HG02973 (cell line): ENCODE measurements around the gene COL12A1.

Source experiments
- ATAC-seq: cut with Tn5 transposase; IDR thresholded peaks from one replicate; pipeline ENCODE4 v1.9.1; 2021; ENCODE audit warnings: moderate library complexity; ENCODE audit not compliant: unreplicated experiment

COL12A1 gene

GRCh38 chr6:75145211-75145610 is 60.6 kb downstream of the COL12A1 start:
- no peak for ATAC-seq

DNA sequence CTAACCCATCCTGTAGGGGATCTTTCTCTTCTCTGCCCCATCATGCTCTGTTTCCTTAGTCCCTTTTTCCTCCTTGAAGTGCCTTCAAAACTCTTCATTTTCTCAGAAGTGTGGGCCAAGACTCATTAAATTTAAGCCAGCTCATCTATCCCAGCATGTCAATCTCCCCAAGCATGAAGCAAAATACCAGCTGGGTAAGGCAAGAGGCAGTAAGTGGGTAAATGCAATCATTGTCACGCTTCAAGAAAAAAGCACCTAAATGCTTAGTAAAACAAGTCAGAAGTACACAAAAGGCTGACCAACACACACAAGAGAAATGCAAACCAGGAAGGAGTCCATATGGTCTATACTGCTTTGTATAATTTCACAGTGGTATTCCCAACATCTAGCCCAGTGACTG is 61.5 kb downstream of the COL12A1 start:
- ATAC-seq: no peak

DNA sequence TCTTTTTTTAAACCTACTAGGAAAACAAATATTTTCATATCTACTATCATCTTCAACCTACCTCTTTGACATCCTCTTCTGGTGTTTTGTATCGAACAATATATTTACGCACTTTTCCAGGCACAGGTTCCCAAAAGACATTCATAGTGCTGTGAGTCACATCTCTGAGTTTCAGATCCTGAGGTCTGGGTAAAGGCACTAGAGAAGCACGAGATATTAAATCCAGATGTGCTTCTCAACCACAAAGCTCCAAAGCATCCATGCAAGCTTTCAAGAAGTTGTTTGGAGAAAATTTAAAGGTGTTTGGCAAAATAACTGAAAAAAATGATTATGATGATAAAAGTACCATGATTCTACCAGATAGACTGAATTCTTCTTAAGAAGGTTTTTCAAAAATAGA is 62.7 kb downstream of the COL12A1 start:
- no peak for ATAC-seq

DNA sequence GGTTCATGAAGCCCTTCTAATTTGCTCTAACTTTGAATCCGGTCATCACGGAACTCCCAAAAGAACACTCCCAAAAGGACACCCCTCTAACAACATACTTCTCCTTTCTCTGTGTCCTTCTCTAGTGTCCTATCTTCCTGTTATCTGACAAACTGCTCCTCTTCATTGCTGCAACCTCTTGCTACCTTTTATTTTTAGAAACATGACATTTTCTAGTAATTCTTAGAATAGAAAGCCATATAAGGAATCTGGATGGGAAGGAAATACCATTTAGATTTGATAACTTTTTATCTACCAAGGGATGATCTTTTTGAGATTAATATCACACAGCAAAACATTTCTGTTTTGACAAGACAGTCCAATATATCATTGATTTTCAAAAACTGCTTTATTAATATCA is 63.1 kb downstream of the COL12A1 start:
- ATAC-seq: no peak

GRCh38 chr6:75135876-75136275 is 70.0 kb downstream of the COL12A1 start:
- ATAC-seq: no peak

- no peak for ATAC-seq
Measured at GRCh38 chr6:75135450-75135849, 70.4 kb downstream of the COL12A1 start.

- ATAC-seq: no peak
Measured at GRCh38 chr6:75130784-75131183, 75.1 kb downstream of the COL12A1 start.

- ATAC-seq: no peak
Measured at GRCh38 chr6:75128878-75129570, 76.8 kb downstream of the COL12A1 start.

DNA sequence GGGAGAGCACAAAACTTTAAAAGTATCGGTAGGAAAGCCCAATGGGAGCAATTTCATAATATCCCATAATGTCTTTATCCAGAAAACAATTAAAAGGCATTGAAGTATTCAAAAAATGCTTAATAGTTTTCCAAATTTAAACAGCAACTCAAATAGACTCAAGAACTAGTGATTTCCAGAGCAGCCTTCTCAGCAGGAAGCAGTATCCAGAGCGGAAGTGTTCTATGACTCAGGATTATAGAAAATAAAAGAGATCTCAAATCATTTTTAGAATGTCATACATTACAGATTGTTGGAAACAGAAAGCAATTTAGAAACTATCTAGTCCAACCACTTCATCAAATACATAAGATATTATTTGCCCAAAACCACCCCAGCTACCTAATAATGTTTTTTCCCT is 79.3 kb downstream of the COL12A1 start:
- ATAC-seq: no peak

DNA sequence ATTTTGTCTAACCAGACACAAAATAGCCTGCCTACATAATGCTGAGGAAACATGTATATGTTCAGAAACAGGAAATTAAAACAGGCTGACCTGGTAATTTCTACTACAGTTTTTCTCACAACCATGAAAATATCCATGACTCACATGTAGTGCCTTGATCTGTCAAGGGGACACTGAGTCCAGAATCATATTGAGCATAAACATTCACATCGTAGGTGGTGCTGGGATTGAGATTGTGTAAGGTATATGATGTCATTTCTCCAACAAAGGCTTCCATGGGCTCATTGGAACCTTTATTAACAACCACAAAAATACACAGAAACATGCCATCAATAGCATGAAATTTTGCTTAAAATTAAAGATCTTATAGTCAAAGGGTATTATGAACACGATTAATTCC is 80.9 kb downstream of the COL12A1 start:
- ATAC-seq: no peak

- ATAC-seq: no peak
Measured at GRCh38 chr6:75124085-75124484, 81.8 kb downstream of the COL12A1 start.

DNA sequence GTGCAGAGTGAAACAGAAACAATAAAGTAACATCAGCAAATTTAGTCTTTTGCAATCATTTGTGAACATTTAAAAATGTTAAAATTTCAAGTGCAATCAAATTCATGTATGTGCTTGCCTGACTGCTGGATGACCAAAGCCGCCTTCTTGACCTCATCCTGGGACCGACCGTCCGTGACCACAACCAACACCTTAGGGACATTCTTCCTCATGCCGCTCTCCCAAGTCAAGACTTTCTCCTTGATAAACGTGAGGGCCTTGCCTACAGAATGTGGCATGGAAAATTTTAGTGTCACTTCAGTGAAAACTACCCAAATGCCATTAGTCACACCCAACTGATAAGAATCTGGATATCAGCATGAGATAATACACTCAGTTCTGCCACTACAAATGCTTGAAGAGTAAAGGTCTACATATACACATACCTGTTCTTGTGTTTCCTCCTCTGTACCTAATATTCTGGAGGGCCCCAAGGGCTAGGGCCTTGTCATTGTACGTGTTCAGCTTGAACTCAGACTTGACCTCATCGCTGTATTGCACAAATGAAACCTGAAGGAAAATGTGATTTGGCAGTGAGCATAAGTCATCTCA is 86.8 kb downstream of the COL12A1 start:
- no peak for ATAC-seq

- no peak for ATAC-seq
Measured at GRCh38 chr6:75117701-75118100, 88.2 kb downstream of the COL12A1 start.

DNA sequence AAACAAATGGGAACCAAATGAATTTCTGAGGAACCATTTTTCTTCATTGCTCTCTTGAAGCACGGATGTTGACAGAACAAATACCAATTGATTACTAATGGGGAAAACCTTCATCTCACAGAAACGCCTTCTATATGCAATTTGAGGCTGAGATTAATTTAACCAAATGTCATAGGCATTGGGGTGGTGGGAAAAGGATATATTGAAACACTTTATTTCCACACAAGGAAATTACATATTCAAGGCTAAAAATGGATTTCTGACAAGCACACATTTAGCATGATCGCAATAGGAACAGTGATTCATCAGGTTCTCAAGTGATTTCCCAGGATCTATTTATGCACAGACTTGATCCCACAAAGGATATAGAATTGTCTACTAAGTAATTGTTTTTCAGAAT is 88.9 kb downstream of the COL12A1 start:
- no peak for ATAC-seq

DNA sequence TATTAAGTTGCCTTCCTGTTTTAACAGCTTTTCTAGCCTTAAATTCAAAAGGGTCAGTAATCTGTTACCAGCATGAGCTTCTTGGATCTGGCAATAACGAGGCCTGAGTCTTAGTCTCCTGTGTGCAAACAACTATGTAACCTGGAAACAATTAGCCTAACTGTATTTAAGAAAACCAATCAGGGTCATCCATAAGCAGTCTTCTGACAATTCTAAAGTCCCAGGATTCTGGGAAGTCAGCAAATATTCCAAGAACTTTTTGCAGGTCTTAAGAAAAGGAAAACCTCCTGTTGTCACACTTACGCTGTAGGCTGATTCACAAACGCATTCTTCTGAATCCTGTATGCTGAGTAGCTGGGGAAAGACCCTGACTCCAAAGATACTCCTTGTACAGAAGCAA is 90.4 kb downstream of the COL12A1 start:
- no peak for ATAC-seq

DNA sequence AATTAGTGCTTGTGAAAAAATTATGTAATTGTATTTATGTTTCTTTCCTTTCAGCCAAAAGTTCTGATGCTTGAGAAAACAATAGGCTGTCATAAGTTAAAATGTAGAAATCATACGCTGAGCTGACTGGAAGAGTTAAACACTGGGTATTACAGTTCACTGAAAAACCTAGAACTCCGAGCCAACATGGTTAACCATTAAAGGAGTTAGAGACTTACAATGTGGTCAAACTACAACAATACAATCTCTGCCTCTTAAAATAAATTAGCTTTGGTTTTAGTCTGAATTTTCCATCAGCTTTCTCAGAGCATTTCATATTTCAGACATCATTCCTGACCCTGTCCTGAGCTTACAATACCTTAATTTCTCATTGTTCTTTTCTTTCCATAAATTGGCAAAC is 91.0 kb downstream of the COL12A1 start:
- ATAC-seq: no peak

DNA sequence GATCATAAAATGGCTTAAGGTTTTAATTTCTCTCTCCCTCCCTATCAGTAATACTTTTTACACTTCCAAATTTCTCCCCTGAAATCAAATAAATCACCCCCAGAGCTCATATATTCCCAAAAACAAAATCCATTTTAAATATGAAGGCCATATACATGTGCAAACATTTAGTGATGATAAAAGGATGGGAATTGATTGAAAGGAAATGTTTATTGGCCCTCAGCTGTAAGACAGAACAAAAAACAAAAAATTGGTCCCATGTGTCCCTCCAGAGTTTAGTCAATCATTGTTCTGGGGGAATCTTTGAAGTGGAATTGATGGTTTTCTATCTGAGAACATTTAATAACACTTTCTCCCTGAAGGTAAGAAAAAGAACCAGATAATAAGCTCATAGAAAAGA is 91.7 kb downstream of the COL12A1 start:
- ATAC-seq: no peak

DNA sequence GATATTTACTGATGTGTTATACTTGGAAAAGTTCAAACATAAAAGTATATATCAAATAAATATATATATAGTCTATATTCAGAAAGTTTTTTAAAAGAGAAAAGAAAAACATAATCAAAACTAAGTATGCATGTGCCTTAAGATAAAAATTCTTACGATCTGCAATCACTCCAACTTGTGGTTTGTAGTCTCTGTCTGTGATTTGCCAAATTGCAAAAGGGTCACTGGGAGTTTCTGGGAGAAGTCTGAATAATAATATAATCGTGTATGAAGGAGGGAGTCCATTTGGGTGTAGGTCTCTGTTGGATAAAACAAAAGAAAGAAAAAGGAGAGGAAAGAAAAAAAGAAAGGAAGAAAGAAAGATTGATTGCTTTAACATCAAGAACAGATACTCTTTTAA is 92.4 kb downstream of the COL12A1 start:
- ATAC-seq: no peak

GRCh38 chr6:75109765-75110164 is 96.1 kb downstream of the COL12A1 start:
- no peak for ATAC-seq

DNA sequence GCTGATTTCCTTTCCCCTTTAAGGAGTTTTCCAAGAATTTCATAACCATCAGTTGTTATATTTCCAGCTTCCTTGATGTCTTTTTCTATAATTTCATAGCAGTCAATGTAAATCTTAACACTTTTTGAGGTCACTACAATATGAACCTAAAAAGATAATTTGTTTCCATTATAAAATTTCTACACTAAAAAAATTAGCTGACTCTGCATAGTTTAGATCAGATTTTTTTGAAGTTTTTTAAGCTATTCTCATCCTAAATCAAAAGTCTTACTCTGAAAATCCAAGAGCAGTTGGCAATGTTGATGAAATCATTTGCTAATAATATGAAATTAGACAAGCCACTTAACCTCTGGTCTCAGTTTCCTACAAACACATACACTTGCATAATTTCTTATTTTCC is 96.8 kb downstream of the COL12A1 start:
- no peak for ATAC-seq

- no peak for ATAC-seq
Measured at GRCh38 chr6:75108333-75108974, 97.4 kb downstream of the COL12A1 start.

GRCh38 chr6:75107913-75108312 is 97.9 kb downstream of the COL12A1 start:
- no peak for ATAC-seq

DNA sequence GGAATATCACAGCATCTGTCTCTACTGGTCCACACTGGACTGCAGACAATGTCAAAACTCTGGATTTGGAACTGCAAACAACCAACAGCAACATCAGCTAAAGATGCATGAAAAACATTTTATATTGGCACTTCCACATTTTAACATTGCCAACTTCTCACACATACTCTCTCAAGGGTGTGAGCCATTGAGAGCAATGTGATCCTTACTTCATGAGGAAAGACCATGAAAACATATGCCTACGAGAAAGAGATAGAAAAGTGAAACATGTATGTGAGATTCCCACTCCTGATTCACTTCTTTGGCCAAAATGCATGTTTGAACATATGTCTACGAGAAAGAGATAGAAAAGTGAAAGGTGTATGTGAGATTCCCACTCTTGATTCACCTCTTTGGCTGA is 99.4 kb downstream of the COL12A1 start:
- no peak for ATAC-seq
